GM12892 (cell line): ENCODE data around the gene TNS3.

Source experiments
- POLR2A ChIP-seq: IDR thresholded peaks from 2 replicates; pipeline ENCODE4 v1.6.1; 2011; ENCODE audit warnings: low read depth, low read length, control low read depth
- POLR2AphosphoS5 ChIP-seq: IDR thresholded peaks from 2 replicates; pipeline ENCODE4 v1.6.1; 2011; ENCODE audit warnings: low read depth, low read length, control low read depth

DNA sequence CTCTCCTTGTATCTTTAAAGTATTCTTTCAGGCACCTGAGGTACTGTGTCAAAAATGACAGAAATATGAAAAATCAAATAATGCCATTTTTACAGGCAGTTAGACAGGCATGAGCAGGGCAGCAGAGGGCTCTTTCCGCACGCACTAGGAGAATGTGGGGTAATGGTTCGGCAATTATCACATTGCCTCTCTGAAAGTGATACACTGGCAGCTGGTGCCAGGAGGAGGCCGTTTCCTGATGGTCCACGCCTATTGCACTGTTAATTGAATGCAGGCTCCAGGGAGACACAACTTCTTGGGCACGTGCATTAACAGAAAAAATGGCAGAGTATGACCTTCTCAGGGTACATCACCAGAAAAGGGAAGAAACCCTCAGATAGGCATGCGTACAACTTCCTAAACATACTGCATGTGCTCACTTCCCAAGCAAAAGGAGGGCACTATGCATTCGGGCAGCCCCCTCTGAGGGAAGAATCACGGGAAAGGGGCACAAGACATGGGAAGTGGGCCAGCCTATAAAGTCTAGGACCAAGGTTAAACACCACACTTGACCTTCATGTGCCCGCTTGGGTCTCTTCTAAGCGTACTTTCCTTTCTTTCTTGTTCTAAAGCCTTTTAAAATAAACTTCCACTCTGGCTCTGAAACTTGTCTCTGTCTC lies 161.7 kb downstream of the TNS3 start:
- TF ChIP-seq POLR2AphosphoS5 (no peak), POLR2A (no peak)
